ENCODE data around the gene GADL1.

Gene GADL1

DNA sequence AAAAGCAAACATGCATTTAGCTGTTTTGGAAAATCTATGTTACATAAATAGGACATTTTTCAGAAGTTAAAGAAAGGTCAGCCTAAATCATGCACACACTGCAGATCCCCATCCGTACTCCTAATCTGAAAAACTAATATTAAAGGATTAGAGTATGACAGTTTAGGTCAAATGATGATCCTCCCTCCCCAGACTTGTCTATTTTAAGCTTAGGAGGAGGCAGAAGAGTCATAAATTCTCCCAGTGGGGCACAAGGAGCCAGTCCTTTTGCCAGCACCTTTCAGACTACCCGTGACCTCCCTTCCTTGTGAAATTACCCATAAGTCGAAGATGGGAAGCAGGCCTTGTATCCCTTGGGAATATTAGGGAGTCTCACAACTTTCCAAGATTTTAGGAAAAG lies 210.1 kb downstream of the GADL1 start:
- H3K36me3 ChIP-seq (replicated peaks), result peaks cover 27% of the 10 kb centered on the region
- H3K27ac ChIP-seq, result no peak overlapping the region
- in situ Hi-C loops (cut with HindIII; ENCODE audit: low pct_ligation_motif_present, low sequenced_read_pairs), result no loop called here
- DNase-seq, result no peak
- no peaks in the 10 kb centered on the region for H3K27me3 ChIP-seq (replicated peaks)
- TF ChIP-seq, protein P1, sequence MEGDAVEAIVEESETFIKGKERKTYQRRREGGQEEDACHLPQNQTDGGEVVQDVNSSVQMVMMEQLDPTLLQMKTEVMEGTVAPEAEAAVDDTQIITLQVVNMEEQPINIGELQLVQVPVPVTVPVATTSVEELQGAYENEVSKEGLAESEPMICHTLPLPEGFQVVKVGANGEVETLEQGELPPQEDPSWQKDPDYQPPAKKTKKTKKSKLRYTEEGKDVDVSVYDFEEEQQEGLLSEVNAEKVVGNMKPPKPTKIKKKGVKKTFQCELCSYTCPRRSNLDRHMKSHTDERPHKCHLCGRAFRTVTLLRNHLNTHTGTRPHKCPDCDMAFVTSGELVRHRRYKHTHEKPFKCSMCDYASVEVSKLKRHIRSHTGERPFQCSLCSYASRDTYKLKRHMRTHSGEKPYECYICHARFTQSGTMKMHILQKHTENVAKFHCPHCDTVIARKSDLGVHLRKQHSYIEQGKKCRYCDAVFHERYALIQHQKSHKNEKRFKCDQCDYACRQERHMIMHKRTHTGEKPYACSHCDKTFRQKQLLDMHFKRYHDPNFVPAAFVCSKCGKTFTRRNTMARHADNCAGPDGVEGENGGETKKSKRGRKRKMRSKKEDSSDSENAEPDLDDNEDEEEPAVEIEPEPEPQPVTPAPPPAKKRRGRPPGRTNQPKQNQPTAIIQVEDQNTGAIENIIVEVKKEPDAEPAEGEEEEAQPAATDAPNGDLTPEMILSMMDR (IDR thresholded peaks at IDR 0.05; ENCODE audit: low read depth, low read length, missing control alignments), result no peak
- no peak overlapping the region for H3K4me3 ChIP-seq (ENCODE audit: low read depth, low read length)

DNA sequence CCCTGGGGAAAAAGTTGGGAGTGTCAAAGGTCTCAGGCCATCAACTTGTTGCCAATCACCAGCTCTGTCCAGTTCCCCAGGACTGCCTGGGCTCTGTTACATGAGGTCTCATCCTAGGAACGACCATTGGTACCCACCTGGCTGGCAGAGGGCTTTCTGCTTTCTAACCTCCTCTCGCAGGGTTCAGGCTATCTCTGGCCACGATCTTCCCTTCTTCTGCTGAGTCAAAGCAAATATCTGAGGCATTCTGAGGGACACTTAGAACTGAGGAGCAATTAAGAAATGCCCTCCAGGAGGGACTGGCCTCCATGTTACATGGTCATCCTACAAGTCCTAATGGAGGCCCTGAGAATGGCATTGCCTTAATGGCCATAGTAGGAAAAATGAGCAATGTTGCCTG lies 210.7 kb downstream of the GADL1 start:
- H3K4me3 ChIP-seq (ENCODE audit: low read depth, low read length), result no peak overlapping the region
- H3K27ac ChIP-seq, result no peak overlapping the region
- peaks cover 32% of the 10 kb centered on the region for H3K36me3 ChIP-seq (replicated peaks)
- DNase-seq, result no peak
- TF ChIP-seq, protein P1 (IDR thresholded peaks at IDR 0.05; ENCODE audit: low read depth, low read length, missing control alignments), result no peak
- no peaks in the 10 kb centered on the region for H3K27me3 ChIP-seq (replicated peaks)
- in situ Hi-C loops (cut with HindIII; ENCODE audit: low pct_ligation_motif_present, low sequenced_read_pairs), result no loop called here

DNA sequence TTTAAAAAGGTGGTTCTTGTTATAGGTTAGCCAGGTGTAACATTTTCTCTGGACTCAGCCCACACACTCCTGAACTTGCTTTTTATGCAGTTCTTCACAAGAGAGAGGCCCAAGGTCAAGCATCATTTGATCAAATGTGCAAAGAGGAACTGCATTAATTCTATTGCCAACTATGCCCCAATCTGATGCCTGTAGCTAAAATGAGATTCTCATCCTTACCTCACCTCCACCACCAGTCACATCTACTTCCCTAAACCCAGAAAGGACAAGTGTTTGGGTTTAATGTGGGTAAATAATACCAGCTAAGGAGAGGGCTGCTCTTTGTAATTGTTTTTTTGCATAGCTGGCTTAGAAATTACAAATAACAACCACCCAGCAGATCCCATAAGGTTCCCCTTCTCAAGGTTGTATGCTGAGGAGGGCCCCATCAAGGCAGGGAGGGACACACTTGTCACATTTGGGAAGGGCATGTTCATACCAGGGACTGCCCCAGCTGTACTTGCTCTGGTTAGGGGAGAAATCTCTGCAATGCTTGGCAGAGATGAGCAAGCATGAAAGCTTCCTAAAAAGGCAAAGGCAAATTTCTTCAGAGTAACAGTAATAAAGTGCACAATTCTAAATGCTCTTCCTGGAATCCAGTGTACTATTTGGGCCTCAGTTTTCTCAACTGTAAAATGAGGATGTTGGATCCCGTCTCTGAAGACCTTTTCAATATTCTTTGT lies 211.9 kb downstream of the GADL1 start:
- peaks cover 30% of the 10 kb centered on the region for H3K36me3 ChIP-seq (replicated peaks)
- no peak for DNase-seq
- no peak overlapping the region for H3K4me3 ChIP-seq (ENCODE audit: low read depth, low read length)
- H3K27ac ChIP-seq, result no peak overlapping the region
- TF ChIP-seq, protein P1 (IDR thresholded peaks at IDR 0.05; ENCODE audit: low read depth, low read length, missing control alignments), result no peak
- no peaks in the 10 kb centered on the region for H3K27me3 ChIP-seq (replicated peaks)
- in situ Hi-C loops (cut with HindIII; ENCODE audit: low pct_ligation_motif_present, low sequenced_read_pairs), result no loop called here

DNA sequence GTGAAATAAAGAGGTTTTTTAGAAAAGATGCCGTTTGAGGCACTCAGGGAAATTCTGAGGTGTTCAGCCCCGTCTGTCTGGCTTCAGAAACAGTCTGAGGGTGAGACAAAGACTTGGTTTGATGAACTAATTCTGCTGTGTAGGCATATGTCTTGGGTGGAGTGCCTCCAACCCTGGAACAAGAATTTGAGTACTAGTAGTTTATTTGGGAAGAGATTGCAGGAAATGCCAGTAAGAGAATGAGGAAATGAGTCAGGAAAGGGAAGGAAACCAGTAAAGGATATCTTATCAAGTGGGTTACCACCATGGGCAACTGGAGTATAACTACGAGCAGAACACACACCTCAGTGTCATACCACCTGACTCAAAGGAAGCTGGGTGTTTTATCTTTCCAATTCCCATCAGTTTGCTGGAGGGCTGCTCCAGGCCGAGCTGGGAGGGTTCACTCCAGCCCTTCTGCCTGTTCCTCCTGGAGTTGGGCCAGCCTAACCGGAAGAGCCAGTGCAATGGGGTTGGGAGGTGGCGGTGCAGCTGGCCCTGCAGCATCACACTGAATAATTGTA lies 212.7 kb downstream of the GADL1 start:
- Histone ChIP-seq H3K4me3 (ENCODE audit: low read depth, low read length) (no peak overlapping the region), H3K27me3 (replicated peaks) (no peaks in the 10 kb centered on the region), H3K27ac (no peak overlapping the region), H3K36me3 (replicated peaks) (peaks cover 28% of the 10 kb centered on the region)
- in situ Hi-C loops (cut with HindIII; ENCODE audit: low pct_ligation_motif_present, low sequenced_read_pairs), result no loop called here
- TF ChIP-seq, protein P1 (IDR thresholded peaks at IDR 0.05; ENCODE audit: low read depth, low read length, missing control alignments), result no peak
- DNase-seq, result no peak

DNA sequence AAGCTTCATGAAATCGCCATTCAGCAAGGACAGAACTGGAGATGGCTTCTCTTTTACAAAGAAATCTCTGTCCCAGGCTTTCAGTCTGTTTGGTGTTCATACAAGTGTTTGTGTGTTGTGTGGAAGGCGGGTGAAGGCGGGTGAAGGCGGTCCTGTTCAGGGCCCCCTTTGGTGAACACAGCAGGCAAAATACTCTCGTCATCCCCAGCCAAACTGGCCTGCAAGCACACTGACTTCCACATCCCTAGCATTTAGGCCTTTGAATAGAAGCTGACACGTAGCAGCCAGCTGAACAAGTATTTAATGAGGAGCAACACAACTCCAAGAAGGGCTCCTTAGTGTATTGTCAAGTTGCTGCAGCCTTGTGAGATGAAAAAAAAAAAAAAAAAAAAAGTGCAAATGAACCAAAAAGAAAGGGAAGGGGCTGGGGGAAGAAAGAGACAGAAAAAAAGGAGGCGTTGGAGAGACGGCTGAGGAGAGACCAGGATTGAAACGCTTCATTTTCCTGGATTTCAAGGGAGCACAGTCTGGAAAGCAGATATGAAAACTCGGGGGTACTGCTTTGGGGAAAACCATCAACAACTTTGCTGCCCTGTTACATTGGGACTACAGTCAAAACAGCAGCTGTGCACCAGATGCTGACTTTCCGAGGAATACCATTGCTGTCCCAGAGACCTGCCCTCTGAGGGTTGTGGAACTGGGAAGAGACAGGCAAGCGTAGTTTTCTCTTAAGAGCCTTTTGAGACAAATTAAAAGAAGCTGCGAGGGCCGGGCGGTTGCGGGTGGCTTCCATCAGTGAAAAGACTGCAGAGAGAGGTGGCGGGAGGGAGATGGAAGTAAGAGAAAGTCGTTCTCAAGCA lies 213.4 kb downstream of the GADL1 start:
- Histone ChIP-seq H3K27ac (no peak overlapping the region), H3K4me3 (ENCODE audit: low read depth, low read length) (no peak overlapping the region), H3K27me3 (replicated peaks) (no peaks in the 10 kb centered on the region), H3K36me3 (replicated peaks) (peaks cover 32% of the 10 kb centered on the region)
- TF ChIP-seq, protein P1 (IDR thresholded peaks at IDR 0.05; ENCODE audit: low read depth, low read length, missing control alignments), result no peak
- in situ Hi-C loops (cut with HindIII; ENCODE audit: low pct_ligation_motif_present, low sequenced_read_pairs), result no loop called here
- no peak for DNase-seq
